Measurements from ENCODE around the gene L1TD1.

Gene L1TD1

DNA sequence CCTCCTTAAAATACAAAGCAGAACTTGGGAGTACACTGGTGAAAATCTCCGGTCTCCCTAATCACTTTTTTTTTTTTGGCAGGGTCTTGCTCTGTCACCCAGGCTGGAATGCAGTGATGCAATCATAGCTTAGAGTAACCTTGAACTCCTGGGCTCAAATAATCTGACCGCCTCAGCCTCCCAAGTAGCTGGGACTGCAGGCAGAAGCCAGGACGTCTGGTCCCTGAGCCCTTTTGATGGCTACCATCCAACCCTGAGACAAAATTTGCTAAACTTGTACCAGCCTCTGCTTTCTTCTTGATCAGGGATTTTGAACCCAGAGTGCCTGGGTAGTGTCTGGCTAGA lies 4.1 kb downstream of the L1TD1 start:
- POLR2A ChIA-PET = no interaction called here
- no peak for TF ChIP-seq TARDBP (IDR thresholded peaks at IDR 0.05)
- TF ChIP-seq SP1 (IDR thresholded peaks at IDR 0.05) = no peak
- TF ChIP-seq ELF4 (IDR thresholded peaks at IDR 0.05) = no peak
- no peak for TF ChIP-seq FOXA1 (IDR thresholded peaks at IDR 0.05)
- no peak for TF ChIP-seq NFRKB (IDR thresholded peaks at IDR 0.05)
- no peak for TF ChIP-seq ARNT (IDR thresholded peaks at IDR 0.05)
- no peak for TF ChIP-seq CTBP1 (IDR thresholded peaks at IDR 0.05; ENCODE audit: borderline replicate concordance)
- no peak for TF ChIP-seq HDGF (IDR thresholded peaks at IDR 0.05; ENCODE audit: borderline replicate concordance)
- no peak for TF ChIP-seq ZNF384 (IDR thresholded peaks at IDR 0.05)
- no peak for TF ChIP-seq L3MBTL2 (conservative IDR thresholded peaks at IDR 0.05)
- no peak for TF ChIP-seq FOXK2 (IDR thresholded peaks at IDR 0.05)
- no peak for TF ChIP-seq BHLHE40 (IDR thresholded peaks at IDR 0.05; ENCODE audit: borderline replicate concordance)
- no peak for TF ChIP-seq FOXM1 (IDR thresholded peaks at IDR 0.05; ENCODE audit: borderline replicate concordance)
- no peak for TF ChIP-seq LEF1 (IDR thresholded peaks at IDR 0.05; ENCODE audit: borderline replicate concordance)
- no peak for TF ChIP-seq SUZ12 (IDR thresholded peaks at IDR 0.05)
- TF ChIP-seq, protein P1, sequence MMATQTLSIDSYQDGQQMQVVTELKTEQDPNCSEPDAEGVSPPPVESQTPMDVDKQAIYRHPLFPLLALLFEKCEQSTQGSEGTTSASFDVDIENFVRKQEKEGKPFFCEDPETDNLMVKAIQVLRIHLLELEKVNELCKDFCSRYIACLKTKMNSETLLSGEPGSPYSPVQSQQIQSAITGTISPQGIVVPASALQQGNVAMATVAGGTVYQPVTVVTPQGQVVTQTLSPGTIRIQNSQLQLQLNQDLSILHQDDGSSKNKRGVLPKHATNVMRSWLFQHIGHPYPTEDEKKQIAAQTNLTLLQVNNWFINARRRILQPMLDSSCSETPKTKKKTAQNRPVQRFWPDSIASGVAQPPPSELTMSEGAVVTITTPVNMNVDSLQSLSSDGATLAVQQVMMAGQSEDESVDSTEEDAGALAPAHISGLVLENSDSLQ (IDR thresholded peaks at IDR 0.05) = no peak
- CTCF ChIA-PET = interaction anchor here (0.9 kb wide), 1 partner anchor 14 kb away, joined by 3 read pairs; no protein-coding TSS in a partner anchor
- no peak for DNase-seq (ENCODE audit: extremely low spot score)

DNA sequence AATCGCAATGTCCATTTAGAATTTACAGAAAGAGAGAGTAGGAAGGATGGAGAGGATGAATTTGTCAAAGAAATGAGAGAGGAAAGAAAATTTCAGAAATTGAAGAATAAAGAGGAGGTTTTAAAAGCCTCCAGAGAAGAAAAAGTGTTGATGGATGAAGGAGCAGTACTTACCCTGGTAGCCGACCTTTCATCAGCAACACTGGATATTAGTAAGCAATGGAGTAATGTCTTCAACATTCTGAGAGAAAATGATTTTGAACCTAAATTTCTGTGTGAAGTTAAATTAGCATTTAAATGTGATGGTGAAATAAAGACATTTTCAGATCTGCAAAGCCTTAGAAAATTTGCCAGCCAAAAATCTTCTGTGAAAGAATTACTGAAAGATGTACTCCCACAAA lies 12.5 kb downstream of the L1TD1 start:
- ChIA-PET CTCF (no interaction called here), POLR2A (no interaction called here)
- TF ChIP-seq FOXA1 (IDR thresholded peaks at IDR 0.05) (no peak), BHLHE40 (IDR thresholded peaks at IDR 0.05; ENCODE audit: borderline replicate concordance) (no peak), ZNF384 (IDR thresholded peaks at IDR 0.05) (no peak), ARNT (IDR thresholded peaks at IDR 0.05) (no peak), CTBP1 (IDR thresholded peaks at IDR 0.05; ENCODE audit: borderline replicate concordance) (no peak), FOXM1 (IDR thresholded peaks at IDR 0.05; ENCODE audit: borderline replicate concordance) (no peak), TARDBP (IDR thresholded peaks at IDR 0.05) (no peak), ELF4 (IDR thresholded peaks at IDR 0.05) (no peak), L3MBTL2 (conservative IDR thresholded peaks at IDR 0.05) (no peak)
- no peak for DNase-seq (ENCODE audit: extremely low spot score)

DNA sequence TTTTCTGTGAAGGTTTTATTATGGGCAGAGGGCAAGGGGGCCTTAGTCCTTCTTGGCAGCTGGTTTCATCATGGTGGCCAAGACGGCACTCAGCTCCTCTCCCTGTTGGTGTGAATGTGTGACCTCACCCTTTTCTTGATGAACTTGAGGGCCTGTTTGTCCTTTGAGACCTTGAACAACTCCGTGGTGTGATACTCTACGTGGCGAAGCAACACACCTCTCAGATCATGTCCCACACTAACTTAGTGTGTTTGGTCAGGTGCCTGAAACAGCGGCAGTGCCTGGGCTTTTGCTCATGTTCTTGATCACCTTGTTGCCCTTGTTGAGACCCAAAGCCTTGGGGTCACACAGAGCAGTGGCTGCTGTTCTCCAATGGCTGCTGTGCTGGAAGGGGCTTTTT lies 13.4 kb downstream of the L1TD1 start:
- ChIA-PET CTCF (no interaction called here), POLR2A (no interaction called here)
- no peak for DNase-seq (ENCODE audit: extremely low spot score)
- TF ChIP-seq FOXA1 (IDR thresholded peaks at IDR 0.05) (no peak), SP1 (IDR thresholded peaks at IDR 0.05) (no peak), SUZ12 (IDR thresholded peaks at IDR 0.05) (no peak), BHLHE40 (IDR thresholded peaks at IDR 0.05; ENCODE audit: borderline replicate concordance) (no peak), HDGF (IDR thresholded peaks at IDR 0.05; ENCODE audit: borderline replicate concordance) (no peak), LEF1 (IDR thresholded peaks at IDR 0.05; ENCODE audit: borderline replicate concordance) (no peak), FOXM1 (IDR thresholded peaks at IDR 0.05; ENCODE audit: borderline replicate concordance) (no peak), ZNF384 (IDR thresholded peaks at IDR 0.05) (no peak), L3MBTL2 (conservative IDR thresholded peaks at IDR 0.05) (no peak), NFRKB (IDR thresholded peaks at IDR 0.05) (no peak), FOXK2 (IDR thresholded peaks at IDR 0.05) (no peak), ELF4 (IDR thresholded peaks at IDR 0.05) (no peak), CTBP1 (IDR thresholded peaks at IDR 0.05; ENCODE audit: borderline replicate concordance) (no peak), TARDBP (IDR thresholded peaks at IDR 0.05) (no peak), ARNT (IDR thresholded peaks at IDR 0.05) (no peak)
- TF ChIP-seq, protein P1 (IDR thresholded peaks at IDR 0.05) = no peak

DNA sequence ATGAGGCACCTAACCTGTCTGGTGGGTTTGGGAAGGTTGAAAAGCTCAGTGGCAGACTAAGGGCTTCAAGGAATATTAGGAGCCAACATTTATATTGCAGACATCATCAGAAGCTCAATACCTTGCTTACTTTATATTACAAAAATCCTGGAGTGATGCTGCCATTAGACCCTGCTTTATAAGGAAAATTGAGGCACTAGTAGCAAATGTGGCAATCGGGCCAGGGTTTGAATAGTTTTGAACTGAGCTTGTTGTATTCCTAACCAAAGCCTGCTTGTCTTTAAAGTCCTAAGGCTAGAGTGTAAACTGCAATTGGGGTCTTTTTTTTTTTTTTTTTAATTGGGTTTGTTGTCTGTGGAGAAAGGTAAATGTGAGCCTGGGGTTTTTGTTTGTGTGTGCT lies 14.3 kb downstream of the L1TD1 start:
- TF ChIP-seq ARNT (IDR thresholded peaks at IDR 0.05) = no peak
- TF ChIP-seq CTBP1 (IDR thresholded peaks at IDR 0.05; ENCODE audit: borderline replicate concordance) = no peak
- no peak for TF ChIP-seq NFRKB (IDR thresholded peaks at IDR 0.05)
- TF ChIP-seq BHLHE40 (IDR thresholded peaks at IDR 0.05; ENCODE audit: borderline replicate concordance) = no peak
- no peak for TF ChIP-seq FOXA1 (IDR thresholded peaks at IDR 0.05)
- TF ChIP-seq FOXK2 (IDR thresholded peaks at IDR 0.05) = no peak
- TF ChIP-seq LEF1 (IDR thresholded peaks at IDR 0.05; ENCODE audit: borderline replicate concordance) = no peak
- no peak for DNase-seq (ENCODE audit: extremely low spot score)
- POLR2A ChIA-PET = no interaction called here
- CTCF ChIA-PET = interaction anchor here (0.8 kb wide), 1 partner anchor 18 kb away, joined by 3 read pairs; no protein-coding TSS in a partner anchor

DNA sequence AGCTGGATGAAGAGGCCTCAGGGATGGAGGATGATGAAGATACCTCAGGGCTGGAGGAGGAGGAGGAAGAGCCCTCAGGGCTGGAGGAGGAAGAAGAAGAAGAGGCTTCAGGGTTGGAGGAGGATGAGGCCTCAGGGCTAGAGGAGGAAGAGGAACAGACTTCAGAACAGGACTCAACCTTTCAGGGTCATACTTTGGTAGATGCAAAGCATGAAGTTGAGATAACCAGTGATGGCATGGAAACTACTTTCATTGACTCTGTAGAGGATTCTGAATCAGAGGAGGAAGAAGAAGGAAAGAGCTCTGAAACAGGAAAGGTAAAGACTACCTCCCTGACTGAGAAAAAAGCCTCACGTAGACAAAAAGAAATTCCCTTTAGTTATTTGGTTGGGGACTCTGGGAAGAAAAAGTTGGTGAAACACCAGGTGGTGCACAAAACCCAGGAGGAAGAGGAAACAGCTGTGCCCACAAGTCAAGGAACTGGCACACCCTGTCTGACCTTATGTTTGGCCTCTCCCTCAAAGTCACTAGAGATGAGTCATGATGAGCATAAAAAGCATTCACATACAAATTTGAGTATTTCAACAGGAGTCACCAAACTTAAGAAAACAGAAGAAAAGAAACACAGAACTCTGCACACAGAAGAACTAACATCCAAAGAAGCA lies 15.4 kb downstream of the L1TD1 start:
- ChIA-PET POLR2A (no interaction called here), CTCF (no interaction called here)
- DNase-seq (ENCODE audit: extremely low spot score) = no peak
- no peak for TF ChIP-seq NFRKB (IDR thresholded peaks at IDR 0.05)
- TF ChIP-seq FOXK2 (IDR thresholded peaks at IDR 0.05) = no peak
- TF ChIP-seq SP1 (IDR thresholded peaks at IDR 0.05) = no peak
- TF ChIP-seq ZNF384 (IDR thresholded peaks at IDR 0.05) = no peak
- no peak for TF ChIP-seq BHLHE40 (IDR thresholded peaks at IDR 0.05; ENCODE audit: borderline replicate concordance)
- TF ChIP-seq ARNT (IDR thresholded peaks at IDR 0.05) = no peak
- no peak for TF ChIP-seq HDGF (IDR thresholded peaks at IDR 0.05; ENCODE audit: borderline replicate concordance)
- no peak for TF ChIP-seq L3MBTL2 (conservative IDR thresholded peaks at IDR 0.05)
- TF ChIP-seq CTBP1 (IDR thresholded peaks at IDR 0.05; ENCODE audit: borderline replicate concordance) = no peak
- TF ChIP-seq TARDBP (IDR thresholded peaks at IDR 0.05) = no peak
- TF ChIP-seq FOXA1 (IDR thresholded peaks at IDR 0.05) = no peak
- TF ChIP-seq, protein P1 (IDR thresholded peaks at IDR 0.05) = no peak
- TF ChIP-seq SUZ12 (IDR thresholded peaks at IDR 0.05) = no peak
- no peak for TF ChIP-seq LEF1 (IDR thresholded peaks at IDR 0.05; ENCODE audit: borderline replicate concordance)
- TF ChIP-seq ELF4 (IDR thresholded peaks at IDR 0.05) = no peak
- TF ChIP-seq FOXM1 (IDR thresholded peaks at IDR 0.05; ENCODE audit: borderline replicate concordance) = no peak

DNA sequence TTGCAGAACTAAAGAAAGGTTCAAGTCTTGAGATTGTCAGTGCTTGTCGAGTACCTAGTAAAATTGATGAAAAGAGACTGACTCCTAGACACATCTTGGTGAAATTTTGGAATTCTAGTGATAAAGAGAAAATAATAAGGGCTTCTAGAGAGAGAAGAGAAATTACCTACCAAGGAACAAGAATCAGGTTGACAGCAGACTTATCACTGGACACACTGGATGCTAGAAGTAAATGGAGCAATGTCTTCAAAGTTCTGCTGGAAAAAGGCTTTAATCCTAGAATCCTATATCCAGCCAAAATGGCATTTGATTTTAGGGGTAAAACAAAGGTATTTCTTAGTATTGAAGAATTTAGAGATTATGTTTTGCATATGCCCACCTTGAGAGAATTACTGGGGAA lies 16.3 kb downstream of the L1TD1 start:
- POLR2A ChIA-PET = no interaction called here
- CTCF ChIA-PET = no interaction called here
- TF ChIP-seq SUZ12 (IDR thresholded peaks at IDR 0.05) = no peak
- TF ChIP-seq, protein P1 (IDR thresholded peaks at IDR 0.05) = no peak
- no peak for TF ChIP-seq CTBP1 (IDR thresholded peaks at IDR 0.05; ENCODE audit: borderline replicate concordance)
- TF ChIP-seq HDGF (IDR thresholded peaks at IDR 0.05; ENCODE audit: borderline replicate concordance) = no peak
- no peak for TF ChIP-seq BHLHE40 (IDR thresholded peaks at IDR 0.05; ENCODE audit: borderline replicate concordance)
- no peak for TF ChIP-seq ZNF384 (IDR thresholded peaks at IDR 0.05)
- TF ChIP-seq LEF1 (IDR thresholded peaks at IDR 0.05; ENCODE audit: borderline replicate concordance) = no peak
- no peak for TF ChIP-seq FOXA1 (IDR thresholded peaks at IDR 0.05)
- no peak for TF ChIP-seq TARDBP (IDR thresholded peaks at IDR 0.05)
- no peak for TF ChIP-seq SP1 (IDR thresholded peaks at IDR 0.05)
- TF ChIP-seq ARNT (IDR thresholded peaks at IDR 0.05) = no peak
- no peak for TF ChIP-seq NFRKB (IDR thresholded peaks at IDR 0.05)
- TF ChIP-seq FOXK2 (IDR thresholded peaks at IDR 0.05) = no peak
- no peak for TF ChIP-seq L3MBTL2 (conservative IDR thresholded peaks at IDR 0.05)
- no peak for TF ChIP-seq ELF4 (IDR thresholded peaks at IDR 0.05)
- no peak for DNase-seq (ENCODE audit: extremely low spot score)
